NCI-H345 treated with DMSO at 0.1 percent for 48 hours (cell line): ENCODE data around the gene COL5A1.
"Not testable (repeated sequence)": the region's sequence is repeated elsewhere in the genome, so short reads cannot be mapped to it uniquely, and the experiment has no call there.

ENCODE experiments used
- DNase-seq: peaks from one replicate; lab custom pipeline; 2025; ENCODE audit not compliant: unreplicated experiment; lab: John Stamatoyannopoulos, UW

The COL5A1 gene

DNA sequence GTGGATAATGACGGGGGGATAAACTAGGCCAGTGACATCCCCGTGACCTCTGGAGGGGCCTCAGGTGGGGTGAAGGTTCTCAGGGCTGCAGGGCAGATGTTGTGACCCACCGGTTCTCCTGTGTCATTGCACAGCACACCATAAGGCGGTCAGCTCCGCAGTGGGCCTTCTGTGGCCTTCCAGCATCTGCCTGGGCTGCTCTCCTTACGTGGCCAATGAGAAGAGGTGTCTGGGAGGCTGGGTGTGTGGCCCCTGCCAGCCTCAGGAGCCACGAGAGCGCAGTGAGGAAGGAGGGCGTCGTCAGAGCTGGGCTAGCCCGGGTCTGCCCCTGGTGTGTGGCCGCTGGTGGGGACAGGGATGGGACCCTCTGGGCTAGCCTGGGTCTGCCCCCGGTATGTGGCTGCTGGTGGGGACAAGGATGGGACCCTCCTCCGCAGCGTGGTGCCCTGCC is 48.7 kb downstream of the COL5A1 start:
- DNase-seq, result no peak

DNA sequence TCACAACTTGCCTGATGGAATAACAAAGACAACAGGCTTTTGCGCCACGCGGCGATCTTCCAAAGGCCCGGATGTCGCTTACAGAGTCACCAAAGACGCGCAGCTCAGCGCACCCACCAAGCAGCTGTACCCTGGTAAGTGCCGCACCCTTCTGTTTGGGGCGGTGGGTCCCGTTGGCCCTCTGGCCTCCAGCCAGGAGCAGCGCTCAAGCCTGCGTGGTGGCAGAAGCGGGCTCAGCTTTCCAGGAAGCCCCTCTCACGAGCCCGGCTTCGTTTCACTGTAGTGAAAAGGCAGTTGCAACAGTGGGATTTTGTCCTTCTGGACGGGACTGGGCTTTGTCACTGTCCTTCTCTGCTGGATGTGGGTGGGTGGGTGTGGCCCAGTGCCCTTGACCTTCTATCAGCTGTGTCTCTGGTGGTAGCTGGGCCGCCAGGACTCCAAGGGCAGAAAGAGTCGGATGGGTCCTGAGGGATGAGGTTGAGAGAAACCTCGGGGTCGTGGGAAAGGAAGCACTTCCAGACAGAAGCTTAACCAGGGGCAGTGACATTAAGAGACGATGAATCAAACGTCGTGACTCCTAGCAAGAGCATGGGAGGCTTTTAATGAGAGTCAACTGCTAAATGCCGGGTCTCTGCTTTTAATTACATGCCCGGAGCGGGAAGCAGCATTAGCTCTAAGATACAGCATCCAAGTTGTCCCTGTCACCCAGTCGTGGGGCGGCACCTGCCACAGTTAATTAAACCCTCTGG is 49.5 kb downstream of the COL5A1 start:
- DNase-seq, result no peak

DNA sequence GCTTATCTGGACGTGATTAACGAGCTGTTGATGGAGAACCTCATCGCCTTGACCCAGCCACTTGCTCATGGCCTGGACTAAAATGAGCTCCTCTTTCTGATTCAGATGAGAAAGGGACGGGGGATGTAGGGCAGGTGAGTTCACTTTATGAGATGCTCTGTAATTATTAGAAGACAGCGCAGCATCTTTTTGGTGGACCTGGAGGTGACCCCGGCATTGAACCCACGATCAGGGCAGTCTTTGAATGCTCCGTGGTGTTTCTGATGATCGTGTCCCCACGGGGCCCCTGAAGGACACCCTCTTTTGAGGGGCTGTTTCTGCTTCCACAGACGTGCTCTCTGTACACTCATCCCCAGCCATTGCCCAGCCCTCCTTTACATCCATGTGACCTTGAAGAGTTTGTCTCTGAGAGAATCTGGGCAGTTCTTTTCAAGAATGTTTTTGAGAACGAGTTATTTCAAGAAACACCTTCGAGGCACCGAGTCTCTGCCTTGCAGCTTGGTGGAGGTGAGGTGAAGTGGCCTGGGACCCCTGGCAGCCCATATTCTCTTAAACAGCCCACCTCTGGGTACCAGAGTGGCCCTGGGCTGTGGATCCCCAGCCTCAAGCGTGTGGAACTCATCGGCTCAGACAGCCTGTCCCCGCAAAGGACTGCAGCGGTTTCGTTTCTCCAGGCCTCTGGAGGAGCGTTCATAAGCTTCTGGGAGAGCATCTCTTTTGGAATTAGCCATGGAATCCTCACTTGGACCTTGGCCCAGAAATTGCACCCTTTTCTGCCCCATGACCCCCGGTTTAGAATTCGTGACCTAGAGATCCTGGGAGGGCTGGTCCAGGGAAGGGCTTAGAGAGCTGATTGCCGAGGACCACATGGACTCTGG is 50.3 kb downstream of the COL5A1 start:
- DNase-seq, result no peak

DNA sequence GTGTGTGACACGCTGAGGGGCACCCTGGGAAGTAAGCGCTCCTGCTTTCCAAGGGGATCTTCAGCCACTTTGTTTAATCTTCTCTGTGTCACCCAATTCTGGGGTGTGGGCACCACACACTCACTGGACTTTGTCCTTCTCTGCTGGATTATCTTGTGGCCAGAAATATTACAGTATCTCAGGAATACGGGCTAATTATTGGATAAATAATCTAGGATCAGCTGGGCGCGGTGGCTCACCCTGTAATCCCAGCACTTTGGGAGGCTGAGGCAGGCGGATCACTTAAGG is 50.9 kb downstream of the COL5A1 start:
- DNase-seq, result no peak

DNA sequence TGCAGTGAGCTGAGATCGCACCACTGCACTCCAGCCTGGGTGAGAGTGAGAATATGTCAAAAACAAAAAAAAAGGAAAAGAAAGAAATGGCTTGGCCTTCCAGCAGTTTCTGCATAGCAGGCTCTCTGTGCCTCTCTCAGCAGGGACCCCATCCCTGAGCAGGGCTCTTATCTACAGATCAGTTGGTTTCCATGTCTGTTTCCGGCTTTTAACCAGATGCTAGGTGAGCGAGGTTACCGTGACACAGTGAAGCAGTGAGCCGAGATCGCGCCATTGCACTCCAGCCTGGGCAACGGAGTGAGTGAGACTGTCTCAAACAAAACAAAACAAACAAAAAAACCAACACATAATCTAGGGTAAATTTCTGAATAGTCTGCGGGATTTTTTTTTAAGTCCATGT is 51.4 kb downstream of the COL5A1 start:
- peak; percentile 47 for DNase-seq

DNA sequence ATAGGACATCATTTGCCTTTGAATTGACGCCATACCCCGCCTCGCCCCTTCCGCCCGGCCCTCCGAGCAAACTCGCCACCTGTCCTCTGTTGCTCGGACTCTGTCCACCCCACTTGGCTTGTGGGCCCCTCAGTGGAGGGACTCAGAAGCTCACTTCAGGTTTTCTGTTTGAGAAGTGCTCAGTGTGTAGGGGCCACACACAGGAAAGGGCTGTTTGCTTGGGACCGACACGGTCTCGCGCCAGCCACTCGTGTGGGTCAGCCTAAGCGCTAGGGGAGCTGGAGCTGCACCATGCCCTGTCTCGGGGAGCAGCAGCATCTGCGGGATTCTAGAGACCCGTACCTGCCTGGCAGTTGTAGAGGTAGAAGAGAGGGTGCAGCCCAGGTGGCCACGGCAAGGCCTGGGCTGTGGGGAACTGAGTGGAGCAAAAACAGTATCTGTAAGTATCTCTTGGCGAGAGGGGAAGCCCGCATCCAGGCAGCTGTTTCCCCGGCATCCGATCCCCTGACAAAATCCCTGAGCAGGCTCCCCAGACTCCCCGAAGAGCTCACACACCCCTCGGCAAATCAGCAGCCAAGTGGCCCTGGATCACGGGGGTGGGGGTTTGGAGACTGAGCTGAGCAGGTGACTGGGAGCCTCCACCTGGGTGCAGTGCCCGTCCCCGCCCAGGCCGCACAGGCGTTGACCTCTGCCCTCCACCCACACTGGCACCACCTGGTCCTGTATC is 52.2 kb downstream of the COL5A1 start:
- DNase-seq, result no peak

DNA sequence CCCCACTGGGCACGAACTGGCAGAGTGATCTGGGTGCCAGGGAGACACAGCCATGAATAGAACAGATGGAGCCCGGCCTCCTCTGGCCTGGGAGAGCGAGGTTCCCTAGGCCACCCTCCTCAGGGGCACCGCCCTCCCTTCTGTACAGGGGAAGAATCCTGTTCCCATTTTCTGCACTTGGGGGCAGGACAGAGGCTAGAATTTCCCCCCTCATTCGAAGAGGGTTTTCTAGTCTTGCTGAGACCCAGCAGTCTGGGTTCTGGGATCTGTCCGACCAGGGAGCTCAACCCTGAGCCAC is 52.7 kb downstream of the COL5A1 start:
- DNase-seq, result no peak

DNA sequence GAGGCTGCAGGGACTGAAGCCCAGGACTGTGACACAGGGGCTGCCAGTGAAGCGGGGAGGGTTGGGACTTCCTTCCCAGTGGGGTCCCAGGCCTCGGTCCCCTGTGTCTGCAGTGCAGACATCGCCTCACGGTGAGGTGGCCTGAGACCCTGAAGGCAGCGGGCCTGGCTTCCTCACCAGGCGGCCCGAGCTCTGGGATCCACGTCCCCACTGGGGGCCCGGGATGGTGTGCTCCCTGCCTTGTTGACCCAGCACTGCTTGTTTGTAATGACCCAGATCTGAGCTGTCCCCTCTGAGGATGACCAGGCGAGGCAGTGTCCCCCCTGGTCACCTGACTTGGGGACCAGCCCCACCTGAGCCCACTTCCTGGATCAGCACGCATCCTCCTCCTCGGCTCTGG is 53.1 kb downstream of the COL5A1 start:
- DNase-seq, result no peak

DNA sequence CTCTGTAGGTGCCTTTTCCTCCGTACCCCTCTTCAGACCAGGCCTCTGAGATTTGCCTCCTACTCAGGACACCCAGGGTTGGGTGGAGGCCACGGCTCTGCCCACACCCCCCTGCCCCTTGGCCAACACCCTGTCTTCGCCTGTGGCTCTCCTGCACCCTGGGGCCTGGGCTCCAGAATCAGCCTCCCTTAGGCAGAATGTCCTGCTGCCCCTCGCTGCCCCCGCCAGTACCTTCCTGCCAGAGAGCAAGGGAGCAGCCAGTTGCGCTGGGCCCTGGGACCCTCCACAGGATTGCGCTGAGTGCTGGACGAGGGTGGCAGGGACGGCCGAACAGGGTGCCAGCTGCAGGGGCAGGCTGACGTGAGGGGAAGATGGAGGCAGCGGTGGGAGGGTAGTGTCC is 53.5 kb downstream of the COL5A1 start:
- DNase-seq, result no peak

DNA sequence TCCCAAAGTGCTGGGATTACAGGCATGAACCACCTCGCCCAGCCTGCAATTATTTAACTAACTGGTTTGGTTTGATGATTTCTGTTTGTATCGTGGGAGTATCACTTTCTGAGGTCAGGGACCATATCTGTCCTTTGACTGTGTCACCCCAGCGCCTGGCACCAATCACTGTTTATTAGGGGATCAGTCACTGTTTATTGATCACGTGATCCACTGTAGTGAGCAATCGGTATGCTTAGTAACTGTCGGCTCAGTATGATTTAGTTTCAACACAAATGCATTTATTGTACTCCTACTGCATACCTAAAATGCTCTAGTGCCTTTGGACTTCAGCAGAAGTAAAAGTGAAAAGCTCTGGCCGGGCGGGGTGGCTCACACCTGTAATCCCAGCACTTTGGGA is 54.8 kb downstream of the COL5A1 start:
- no peak for DNase-seq

DNA sequence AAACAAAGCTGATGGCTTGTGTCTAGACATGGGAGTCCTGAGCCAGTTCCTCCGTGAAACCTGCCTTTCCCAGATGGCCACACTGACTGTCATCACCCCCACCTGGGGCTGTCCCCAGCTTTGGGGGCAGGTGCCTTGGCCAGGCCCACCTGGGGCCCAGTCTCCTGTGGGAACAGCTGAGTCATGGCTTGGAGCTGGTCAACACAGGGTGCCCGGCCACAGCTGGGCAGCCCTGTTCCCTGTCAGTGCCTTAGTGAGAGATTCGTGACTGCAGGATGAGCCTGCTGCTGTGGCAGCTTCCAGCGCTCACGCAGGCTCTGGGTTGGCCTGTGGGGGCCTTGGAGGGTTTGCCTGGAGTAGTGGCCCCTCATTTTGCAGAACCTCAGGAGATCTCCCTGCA is 56.5 kb downstream of the COL5A1 start:
- no peak for DNase-seq

DNA sequence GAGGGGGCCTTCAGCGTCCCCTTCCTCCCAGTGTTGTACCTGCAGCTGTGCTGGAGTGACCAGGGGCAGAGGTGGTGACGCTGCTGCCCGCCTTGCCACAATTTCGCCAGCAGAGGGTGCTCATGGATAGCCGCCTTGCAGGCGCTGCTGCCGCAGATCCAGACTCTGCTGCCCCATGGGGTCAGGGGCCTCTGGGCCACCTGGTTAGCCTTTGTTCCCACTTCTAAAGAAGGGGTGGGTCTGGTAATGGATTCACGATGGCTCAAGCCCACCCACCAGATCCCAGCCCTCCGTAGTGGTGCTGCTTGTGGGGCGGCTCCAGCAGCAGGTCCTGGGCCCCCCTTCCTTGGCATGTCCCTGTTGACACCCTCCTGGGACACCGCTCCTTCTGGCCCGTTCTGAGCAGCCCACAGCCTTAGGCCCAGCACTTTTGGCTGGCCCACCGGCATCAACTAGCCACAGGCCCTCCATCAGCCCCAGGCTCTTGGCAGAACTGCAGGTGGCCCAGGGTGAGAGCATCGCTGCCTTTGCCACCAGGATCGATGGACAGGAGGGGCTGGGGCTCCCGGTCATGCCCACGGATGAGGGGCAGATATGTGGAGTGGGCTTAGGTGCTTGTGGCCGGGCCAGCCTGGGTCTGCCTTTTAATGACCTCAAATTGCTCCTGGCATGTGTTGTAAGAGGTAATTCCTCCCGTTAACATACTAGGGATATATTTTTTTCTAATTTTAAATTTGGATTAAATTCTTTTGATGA is 57.2 kb downstream of the COL5A1 start:
- peak; percentile 15 for DNase-seq

DNA sequence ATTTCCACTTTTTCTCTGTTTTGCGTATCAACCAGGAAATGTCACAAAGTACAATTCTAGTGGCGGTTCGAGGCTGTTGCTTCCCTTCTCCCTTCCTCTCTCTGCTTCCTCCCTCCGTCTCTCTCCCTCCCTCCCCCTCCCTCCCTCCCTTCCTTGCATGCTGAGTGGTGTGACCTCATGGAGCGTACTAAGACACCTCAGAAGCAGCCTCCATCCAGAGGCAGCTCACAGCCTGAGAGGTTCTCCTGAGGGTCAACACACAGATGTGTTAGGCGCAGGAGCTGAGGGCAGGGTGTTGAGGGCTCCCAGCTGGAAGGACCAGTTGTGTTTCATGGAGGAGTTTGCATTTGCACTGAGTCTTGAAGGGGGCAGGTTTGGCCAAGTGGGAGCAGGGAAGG is 57.7 kb downstream of the COL5A1 start:
- DNase-seq, result no peak

DNA sequence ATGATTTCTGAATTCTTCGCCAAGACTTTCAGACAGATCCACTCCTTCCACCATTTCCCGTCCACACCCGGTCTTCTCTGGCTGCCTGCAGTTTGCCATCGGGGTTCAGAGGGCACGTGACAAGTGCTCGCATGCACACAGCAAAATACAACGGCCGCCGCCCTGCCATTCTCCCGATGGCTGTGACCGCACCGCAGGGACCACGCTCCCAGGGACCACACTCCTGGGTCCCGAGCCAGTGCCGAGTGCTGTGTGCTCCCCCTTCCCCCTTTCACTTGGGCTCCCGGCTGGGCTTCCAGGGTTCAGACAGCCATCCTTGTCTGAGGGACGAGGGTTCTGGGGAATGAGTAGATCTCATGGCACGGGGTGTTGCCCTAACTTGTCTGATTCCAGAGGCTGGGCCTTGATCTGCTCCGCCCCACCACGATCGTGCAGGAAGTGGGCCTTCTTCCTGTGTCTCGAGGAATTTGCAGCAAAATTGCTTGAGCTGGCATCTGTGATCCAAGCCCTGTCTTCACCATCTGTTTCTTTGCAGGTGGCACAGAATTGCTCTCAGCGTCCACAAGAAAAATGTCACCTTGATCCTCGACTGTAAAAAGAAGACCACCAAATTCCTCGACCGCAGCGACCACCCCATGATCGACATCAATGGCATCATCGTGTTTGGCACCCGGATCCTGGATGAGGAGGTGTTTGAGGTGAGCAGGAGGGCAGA is 59.2 kb downstream of the COL5A1 start:
- no peak for DNase-seq

DNA sequence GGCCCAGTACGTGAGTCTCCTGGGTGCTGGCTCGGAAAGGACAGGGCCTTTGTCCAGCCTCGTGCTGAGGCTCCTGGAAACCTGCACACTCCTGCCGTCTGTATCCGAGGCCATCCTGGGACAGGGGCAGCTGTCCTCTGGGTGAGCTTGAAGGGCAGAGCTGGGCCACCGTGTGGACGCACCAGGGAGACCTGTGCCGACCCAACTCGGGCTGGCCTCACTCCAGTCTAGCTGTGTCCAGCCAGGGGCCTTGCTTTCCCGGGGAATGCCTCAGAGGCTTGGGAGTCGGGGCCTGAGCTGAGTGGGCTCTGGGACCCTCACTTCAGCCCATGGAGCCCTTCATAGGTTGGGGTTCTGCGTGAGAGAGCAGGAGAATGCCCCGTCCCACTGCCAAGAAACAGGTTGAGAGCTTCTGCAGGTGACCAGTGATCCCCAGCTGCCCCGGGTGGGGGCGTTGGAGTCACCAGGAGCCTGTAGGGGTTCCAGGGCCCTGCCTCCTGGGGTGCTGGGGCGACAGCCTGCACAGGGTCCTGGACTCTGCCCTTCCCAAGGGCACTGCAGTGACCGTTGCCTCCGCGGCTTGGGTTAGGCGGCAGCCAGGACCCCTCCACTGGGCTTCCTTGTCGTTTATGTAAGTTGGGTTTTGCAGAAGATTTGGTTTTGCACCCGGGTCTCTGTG is 60.1 kb downstream of the COL5A1 start:
- no peak for DNase-seq

DNA sequence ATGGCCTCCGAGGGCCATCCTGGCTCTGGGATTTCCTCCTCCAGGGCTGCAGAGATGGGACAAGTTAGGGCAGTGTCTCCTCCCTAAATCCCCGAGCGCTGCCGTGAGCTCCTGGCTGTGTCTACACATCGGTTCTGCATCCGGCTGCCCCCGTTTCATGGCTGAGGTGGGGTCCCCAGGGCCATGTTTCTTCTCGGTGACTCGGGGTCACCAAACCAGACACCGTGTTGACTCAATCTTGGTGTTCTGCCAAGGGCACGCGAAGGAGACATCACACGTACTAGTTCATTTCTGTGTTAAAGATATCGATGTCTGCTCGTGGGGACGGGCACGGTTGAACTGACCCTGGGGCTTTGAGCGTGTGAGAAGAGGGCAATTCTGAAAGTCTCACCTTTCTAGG is 60.7 kb downstream of the COL5A1 start:
- no peak for DNase-seq

DNA sequence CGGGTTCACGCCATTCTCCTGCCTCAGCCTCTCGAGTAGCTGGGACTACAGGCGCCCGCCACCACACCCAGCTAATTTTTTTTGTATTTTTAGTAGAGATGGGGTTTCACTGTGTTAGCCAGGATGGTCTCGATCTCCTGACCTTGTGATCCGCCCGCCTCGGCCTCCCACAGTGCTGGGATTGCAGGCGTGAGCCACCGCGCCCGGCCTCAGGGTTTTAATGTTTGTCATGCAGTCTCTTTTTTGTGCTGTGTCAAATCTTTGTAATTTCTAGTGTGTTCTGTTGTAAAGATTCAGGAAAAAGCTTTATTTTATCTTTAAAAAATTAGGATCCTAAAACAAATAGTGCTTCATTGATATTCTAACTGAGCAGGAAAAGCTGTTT is 62.1 kb downstream of the COL5A1 start:
- DNase-seq, result not testable (repeated sequence)

DNA sequence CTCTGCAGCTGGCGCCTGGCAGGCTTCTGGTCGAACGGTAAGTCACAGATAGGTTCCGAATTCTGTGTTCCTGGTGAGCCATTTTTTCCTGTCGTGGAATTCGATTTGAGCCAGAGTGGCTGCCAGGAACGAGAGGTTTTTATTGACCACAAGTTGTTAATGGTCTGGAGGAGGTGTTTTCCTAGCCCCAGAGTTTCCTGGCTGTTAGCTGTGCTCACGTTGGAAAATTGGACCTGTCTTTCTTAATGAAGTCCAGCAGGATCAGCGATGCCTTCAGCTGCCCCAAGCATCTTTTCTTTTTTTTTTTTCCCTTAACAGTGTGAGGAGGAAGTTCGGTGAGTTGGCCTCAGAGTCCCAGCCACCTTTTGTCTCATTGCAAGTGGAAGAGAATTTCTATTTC is 62.9 kb downstream of the COL5A1 start:
- DNase-seq, result no peak

DNA sequence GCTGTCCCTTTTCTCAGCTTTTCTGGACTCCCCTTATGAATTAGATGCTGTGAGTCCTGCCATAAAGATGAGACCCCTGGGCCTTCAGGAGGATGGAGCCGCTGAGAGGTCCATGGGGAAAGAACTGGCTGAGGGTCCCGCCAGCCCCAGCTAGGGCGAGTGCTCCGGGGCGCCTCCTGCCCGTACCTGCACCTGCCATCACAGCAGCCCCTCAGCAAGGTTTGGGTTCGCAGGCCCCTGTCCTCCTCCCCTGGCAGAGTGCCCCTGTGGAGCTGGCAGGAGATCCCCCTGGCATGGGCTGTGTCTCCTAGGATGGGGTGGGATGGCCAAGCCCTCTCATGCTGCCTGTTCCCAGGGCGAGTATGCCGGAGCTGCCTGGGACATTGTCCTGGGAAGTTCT is 64.2 kb downstream of the COL5A1 start:
- no peak for DNase-seq

DNA sequence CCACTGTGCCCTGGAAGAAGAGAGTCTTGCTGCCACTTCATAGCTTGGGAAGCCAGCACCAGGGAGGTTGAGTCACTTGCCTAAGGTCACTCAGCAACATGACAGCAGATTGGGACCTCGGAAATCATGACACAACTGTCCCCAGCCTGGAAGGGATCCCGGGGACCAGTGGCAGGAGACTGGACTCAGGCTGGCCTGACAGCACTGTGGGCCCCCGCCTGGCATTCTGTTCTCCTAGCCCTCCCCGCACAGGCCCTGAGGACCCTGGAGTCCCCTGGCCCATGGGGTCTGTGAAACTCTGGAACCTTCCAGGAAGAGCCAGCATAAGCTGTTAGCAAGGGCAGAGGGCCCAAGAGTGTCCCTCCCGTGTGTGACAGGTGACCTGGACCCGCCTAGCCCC is 64.9 kb downstream of the COL5A1 start:
- DNase-seq, result no peak
